ENCODE measurements around the gene NME3.

NME3 gene

GRCh38 chr16:1729445-1729844 is 41.9 kb downstream of the NME3 start:
- no peak for DNase-seq (ENCODE audit: extremely low read depth in 1 of 2, low read depth in 1 of 2)

GRCh38 chr16:1729026-1729425 is 42.3 kb downstream of the NME3 start:
- DNase-seq (ENCODE audit: extremely low read depth in 1 of 2, low read depth in 1 of 2) = no peak

GRCh38 chr16:1727651-1728624 is 43.4 kb downstream of the NME3 start:
- DNase-seq (ENCODE audit: extremely low read depth in 1 of 2, low read depth in 1 of 2) = no peak

GRCh38 chr16:1726661-1727502 is 44.5 kb downstream of the NME3 start:
- DNase-seq (ENCODE audit: extremely low read depth in 1 of 2, low read depth in 1 of 2) = no peak

- no peak for DNase-seq (ENCODE audit: extremely low read depth in 1 of 2, low read depth in 1 of 2)
These were observed 46.9 kb downstream of the NME3 start for GRCh38 chr16:1724491-1724890.

- DNase-seq (ENCODE audit: extremely low read depth in 1 of 2, low read depth in 1 of 2) = no peak
These were observed 47.7 kb downstream of the NME3 start for GRCh38 chr16:1723450-1724147.

GRCh38 chr16:1721372-1721771 is 50.0 kb downstream of the NME3 start:
- DNase-seq (ENCODE audit: extremely low read depth in 1 of 2, low read depth in 1 of 2) = no peak

Data from stimulated activated CD8-positive, alpha-beta memory T cell treated with anti-CD3 and anti-CD28 coated beads, Interleukin-7, amount 100 ng/mL, for 48 hours (primary cell).